Stimulated activated CD8-positive, alpha-beta memory T cell treated with anti-CD3 and anti-CD28 coated beads, Interleukin-12 subunit alpha, Interleukin-12 subunit beta, amount 100 ng/mL, for 1 hour (primary cell): ENCODE measurements around the gene SNX25.
"Not testable (repeated sequence)": the region's sequence is repeated elsewhere in the genome, so short reads cannot be mapped to it uniquely, and the experiment has no call there.

Source experiments
- DNase-seq: peaks from one replicate; pipeline ENCODE4 v3.0.0-alpha.2; 2020; ENCODE audit warnings: low read depth

The SNX25 gene

GRCh38 chr4:185209031-185209851 is at the start of gene SNX25:
Gene SNX25, plus strand, starts transcription at chr4:185209598. Its CDS starts 229 bp downstream, at chr4:185209827.
- peak; percentile 74 for DNase-seq

- DNase-seq, result no peak
These were observed 43.8 kb upstream of the SNX25 start for GRCh38 chr4:185165605-185166063.

GRCh38 chr4:185167234-185167633 is 42.2 kb upstream of the SNX25 start:
- DNase-seq, result no peak

- no peak for DNase-seq
These were observed 37.9 kb upstream of the SNX25 start for GRCh38 chr4:185171373-185172071.

- no peak for DNase-seq
These were observed 29.9 kb upstream of the SNX25 start for GRCh38 chr4:185179488-185179887.

GRCh38 chr4:185182239-185182638 is 27.2 kb upstream of the SNX25 start:
- no peak for DNase-seq

- DNase-seq, result peak; percentile 65
These were observed 25.6 kb upstream of the SNX25 start for GRCh38 chr4:185183622-185184281.

- no peak for DNase-seq
These were observed 22.6 kb upstream of the SNX25 start for GRCh38 chr4:185186769-185187168.

GRCh38 chr4:185189606-185190305 is 19.6 kb upstream of the SNX25 start:
- no peak for DNase-seq

GRCh38 chr4:185190306-185190856 is 19.0 kb upstream of the SNX25 start:
- no peak for DNase-seq

GRCh38 chr4:185192059-185192458 is 17.3 kb upstream of the SNX25 start:
- DNase-seq, result no peak

- DNase-seq, result no peak
These were observed 14.2 kb upstream of the SNX25 start for GRCh38 chr4:185194924-185195888.

- DNase-seq, result no peak
These were observed 13.0 kb upstream of the SNX25 start for GRCh38 chr4:185196437-185196836.

GRCh38 chr4:185198189-185198588 is 11.2 kb upstream of the SNX25 start:
- not testable (repeated sequence) for DNase-seq

- DNase-seq, result no peak
These were observed 7.1 kb upstream of the SNX25 start for GRCh38 chr4:185201977-185202962.

- DNase-seq, result no peak
These were observed 6.4 kb upstream of the SNX25 start for GRCh38 chr4:185202984-185203485.

- DNase-seq, result peak; percentile 57
These were observed 5.7 kb upstream of the SNX25 start, which contains the start of gene CFAP97 for GRCh38 chr4:185203486-185204237. Gene CFAP97, minus strand, starts transcription at chr4:185204000. Its CDS starts 12,804 bp downstream, at chr4:185191196.

- no peak for DNase-seq
These were observed 5.0 kb upstream of the SNX25 start for GRCh38 chr4:185204238-185204910.
